Suppressor macrophage treated with lipopolysaccharide for 4 hours (primary cell): Measurements from ENCODE around the gene URAD.
"Not testable (repeated sequence)": the region's sequence is repeated elsewhere in the genome, so short reads cannot be mapped to it uniquely, and the experiment has no call there.

Experiments used
- DNase-seq: peaks from one replicate; pipeline ENCODE4 v3.0.0-alpha.2; 2020

URAD gene

GRCh38 chr13:27969866-27970229 is 18.6 kb downstream of the URAD start:
- no peak for DNase-seq

- no peak for DNase-seq
Measured at GRCh38 chr13:27969082-27969865, 19.2 kb downstream of the URAD start, which contains the start of gene CDX2. Gene CDX2 (minus strand): TSS chr13:27969315. CDS start chr13:27969006, 309 bp downstream.

- DNase-seq, result no peak
Measured at GRCh38 chr13:27968316-27969081, 20.0 kb downstream of the URAD start.

- no peak for DNase-seq
Measured at GRCh38 chr13:27967736-27968315, 20.7 kb downstream of the URAD start.

GRCh38 chr13:27967203-27967735 is 21.2 kb downstream of the URAD start:
- DNase-seq, result no peak

- DNase-seq, result no peak
Measured at GRCh38 chr13:27966641-27967202, 21.8 kb downstream of the URAD start.

- no peak for DNase-seq
Measured at GRCh38 chr13:27965740-27966640, 22.5 kb downstream of the URAD start.

- no peak for DNase-seq
Measured at GRCh38 chr13:27965343-27965739, 23.2 kb downstream of the URAD start.

GRCh38 chr13:27964741-27965323 is 23.7 kb downstream of the URAD start:
- no peak for DNase-seq

GRCh38 chr13:27964206-27964605 is 24.3 kb downstream of the URAD start:
- DNase-seq, result not testable (repeated sequence)

- no peak for DNase-seq
Measured at GRCh38 chr13:27963491-27963890, 25.0 kb downstream of the URAD start.

GRCh38 chr13:27962982-27963381 is 25.5 kb downstream of the URAD start:
- DNase-seq, result no peak

GRCh38 chr13:27962128-27962841 is 26.2 kb downstream of the URAD start:
- DNase-seq, result no peak

GRCh38 chr13:27961227-27962085 is 27.0 kb downstream of the URAD start:
- no peak for DNase-seq

GRCh38 chr13:27960362-27961226 is 27.9 kb downstream of the URAD start:
- peak; percentile 63 for DNase-seq

GRCh38 chr13:27959976-27960361 is 28.5 kb downstream of the URAD start:
- no peak for DNase-seq

- DNase-seq, result no peak
Measured at GRCh38 chr13:27956576-27957300, 31.8 kb downstream of the URAD start.

GRCh38 chr13:27955014-27955591 is 33.4 kb downstream of the URAD start:
- peak; percentile 37 for DNase-seq
